LNCaP clone FGC (cell line): ENCODE results near the gene ABCC5.

Experiments used
- DNase-seq: peaks from one replicate; pipeline ENCODE4 v3.0.0-alpha.2; 2011; ENCODE audit warnings: low read depth
- H3K4me3 ChIP-seq: 2 replicates; pipeline ENCODE4 v1.5.1; 2011; ENCODE audit warnings: mild to moderate bottlenecking, low read depth, low read length, control low read depth
- TF ChIP-seq, protein P1 (sequence below): IDR thresholded peaks from 2 replicates; pipeline ENCODE4 v1.5.1; 2012; ENCODE audit warnings: mild to moderate bottlenecking; ENCODE audit not compliant: control insufficient read depth, insufficient read depth; ENCODE audit errors: extremely low read depth

ABCC5 gene

DNA sequence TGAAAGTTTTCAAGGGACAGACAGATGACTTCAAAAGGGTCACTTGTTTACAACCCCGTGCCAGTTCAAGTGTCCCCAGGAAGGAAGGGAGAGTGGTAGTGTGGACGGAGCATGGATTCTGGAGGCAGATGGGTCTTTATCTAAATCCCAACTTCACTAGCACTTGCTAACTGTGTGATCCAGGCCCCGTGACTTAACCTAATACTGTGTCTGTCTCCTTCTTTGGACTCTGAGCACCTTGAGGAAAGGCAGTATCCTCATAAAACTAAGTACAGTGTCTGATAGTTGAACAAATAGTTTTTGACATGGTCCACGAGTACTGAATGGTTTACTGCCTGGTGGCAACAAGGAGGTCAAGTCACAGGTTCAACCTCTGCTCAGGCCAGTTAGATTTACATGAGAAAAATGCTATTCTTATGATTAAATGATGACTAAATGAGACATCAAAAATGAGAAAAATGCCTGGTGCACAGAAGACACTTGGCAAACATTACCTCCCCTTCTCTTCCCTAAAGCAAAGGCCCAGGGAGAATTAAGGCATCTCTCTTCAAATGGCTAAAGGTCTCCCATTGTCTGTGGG is 48.9 kb downstream of the ABCC5 start:
- no peak overlapping the region for H3K4me3 ChIP-seq
- TF ChIP-seq, protein P1, sequence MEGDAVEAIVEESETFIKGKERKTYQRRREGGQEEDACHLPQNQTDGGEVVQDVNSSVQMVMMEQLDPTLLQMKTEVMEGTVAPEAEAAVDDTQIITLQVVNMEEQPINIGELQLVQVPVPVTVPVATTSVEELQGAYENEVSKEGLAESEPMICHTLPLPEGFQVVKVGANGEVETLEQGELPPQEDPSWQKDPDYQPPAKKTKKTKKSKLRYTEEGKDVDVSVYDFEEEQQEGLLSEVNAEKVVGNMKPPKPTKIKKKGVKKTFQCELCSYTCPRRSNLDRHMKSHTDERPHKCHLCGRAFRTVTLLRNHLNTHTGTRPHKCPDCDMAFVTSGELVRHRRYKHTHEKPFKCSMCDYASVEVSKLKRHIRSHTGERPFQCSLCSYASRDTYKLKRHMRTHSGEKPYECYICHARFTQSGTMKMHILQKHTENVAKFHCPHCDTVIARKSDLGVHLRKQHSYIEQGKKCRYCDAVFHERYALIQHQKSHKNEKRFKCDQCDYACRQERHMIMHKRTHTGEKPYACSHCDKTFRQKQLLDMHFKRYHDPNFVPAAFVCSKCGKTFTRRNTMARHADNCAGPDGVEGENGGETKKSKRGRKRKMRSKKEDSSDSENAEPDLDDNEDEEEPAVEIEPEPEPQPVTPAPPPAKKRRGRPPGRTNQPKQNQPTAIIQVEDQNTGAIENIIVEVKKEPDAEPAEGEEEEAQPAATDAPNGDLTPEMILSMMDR = no peak
- no peak for DNase-seq

DNA sequence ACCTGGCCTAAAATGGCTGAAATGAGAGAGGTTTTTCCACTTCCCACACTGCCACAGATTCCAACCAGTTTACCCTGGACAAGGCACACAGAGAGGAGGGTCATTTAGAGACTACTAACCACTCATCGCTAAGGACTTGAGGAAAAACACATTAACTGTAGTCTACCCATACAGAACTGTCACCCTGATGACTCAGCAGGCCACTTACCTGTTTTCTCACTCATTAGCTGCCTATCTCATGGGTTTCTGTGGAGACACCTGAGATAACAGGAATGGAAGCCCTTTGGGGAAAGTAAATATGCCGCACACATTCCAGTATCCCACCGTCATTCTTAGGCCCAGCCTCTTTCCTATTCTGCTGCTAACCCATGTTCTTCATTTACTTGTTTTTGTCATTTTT is 50.0 kb downstream of the ABCC5 start:
- H3K4me3 ChIP-seq = no peak overlapping the region
- TF ChIP-seq, protein P1 = no peak
- no peak for DNase-seq

DNA sequence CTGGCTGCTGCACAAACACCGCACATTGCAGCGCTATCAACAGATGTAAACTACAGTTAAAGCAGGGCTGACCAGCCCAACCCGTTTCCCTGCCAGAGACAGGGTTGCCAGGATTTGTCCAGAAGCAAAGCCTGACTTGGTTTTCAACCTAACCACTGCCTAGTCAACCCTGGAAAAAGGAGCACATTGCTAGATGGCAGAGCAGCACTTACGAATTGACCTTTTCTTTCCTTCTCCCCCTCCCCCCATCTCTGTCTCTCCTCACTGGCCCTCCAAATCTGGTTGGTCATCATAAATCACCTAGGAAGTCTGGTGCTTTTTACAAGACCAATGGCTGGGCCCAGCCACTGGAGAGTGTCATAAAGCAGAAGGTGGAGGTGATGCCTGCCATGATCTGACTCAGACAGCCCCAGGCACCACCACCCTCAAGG is 51.3 kb downstream of the ABCC5 start:
- TF ChIP-seq, protein P1 = no peak
- H3K4me3 ChIP-seq = no peak overlapping the region
- no peak for DNase-seq

DNA sequence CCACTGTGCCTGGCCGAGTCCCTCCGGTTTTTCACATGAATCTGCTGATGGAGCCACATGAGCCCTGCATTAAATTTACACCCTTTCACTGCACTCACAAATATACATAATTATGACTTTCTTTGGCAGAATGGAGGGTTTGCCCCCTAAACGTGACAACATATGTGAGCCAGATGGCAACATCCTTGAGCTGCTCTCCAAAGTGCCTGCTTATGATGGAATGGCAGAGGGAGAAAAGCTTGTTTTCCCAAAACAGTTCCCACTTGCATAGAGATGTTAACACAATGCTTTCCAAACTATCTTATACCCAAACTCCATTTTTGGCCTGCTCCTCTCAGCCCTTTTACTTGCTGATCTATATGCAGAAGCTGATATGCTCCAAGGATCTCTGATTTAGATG is 54.9 kb downstream of the ABCC5 start:
- no peak overlapping the region for H3K4me3 ChIP-seq
- DNase-seq = no peak
- TF ChIP-seq, protein P1 = no peak

DNA sequence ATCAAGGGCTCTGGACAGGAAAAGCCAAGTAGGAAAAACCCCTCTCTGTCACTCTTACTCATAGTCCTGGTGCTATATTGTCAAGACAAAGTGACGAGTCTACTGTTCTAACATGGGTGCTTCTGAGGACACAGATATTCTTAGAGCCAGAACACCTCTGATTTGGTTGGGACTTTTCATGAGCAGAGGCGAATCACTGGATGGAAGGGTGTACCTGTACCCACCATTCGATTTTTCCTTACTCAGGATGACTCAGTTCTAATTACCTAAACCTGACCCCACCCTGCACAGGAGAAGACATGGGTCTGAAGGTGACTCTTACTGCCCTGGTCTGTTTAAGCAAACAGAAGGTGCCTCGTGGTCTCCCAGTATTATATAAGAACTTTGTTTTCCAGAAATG is 58.5 kb downstream of the ABCC5 start:
- TF ChIP-seq, protein P1 = no peak
- no peak for DNase-seq
- H3K4me3 ChIP-seq = no peak overlapping the region

DNA sequence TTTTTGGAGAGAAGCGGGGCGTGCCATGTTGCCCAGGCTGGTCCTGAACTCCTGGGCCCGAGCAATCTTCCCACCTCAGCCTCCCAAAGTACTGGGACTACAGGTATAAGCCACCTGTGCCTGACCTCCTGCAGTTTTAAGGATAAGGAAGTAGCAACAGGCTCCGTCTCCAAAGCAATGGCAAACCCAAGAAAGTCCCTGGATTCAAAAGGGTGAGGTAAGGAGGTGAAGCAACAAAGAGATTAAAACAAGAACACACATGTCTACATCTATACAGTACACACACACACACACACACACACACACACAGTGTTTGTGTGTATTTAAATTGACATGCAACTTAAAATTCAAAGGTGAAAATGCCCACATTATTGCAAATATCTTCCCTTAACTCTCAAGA is 58.9 kb downstream of the ABCC5 start:
- TF ChIP-seq, protein P1 = no peak
- DNase-seq = no peak

DNA sequence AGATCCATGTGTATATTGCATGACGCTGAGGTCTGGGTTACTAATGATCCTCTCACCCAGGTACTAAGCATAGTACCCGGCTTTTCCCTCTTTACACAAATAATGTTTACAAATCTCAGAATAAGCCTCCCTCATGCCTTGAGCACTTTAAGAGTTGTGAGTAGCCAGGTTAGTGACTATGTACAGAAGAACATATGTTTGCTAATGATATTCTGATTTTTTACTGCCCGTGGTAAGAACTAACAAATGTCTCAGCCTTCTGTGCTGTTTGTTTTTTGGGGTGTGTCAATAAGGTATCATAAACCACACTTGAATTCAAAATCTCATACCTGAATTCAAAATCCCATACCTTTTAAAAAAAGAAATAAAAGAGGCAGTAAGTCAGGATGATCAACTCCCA is 59.5 kb downstream of the ABCC5 start:
- TF ChIP-seq, protein P1 = no peak
- no peak overlapping the region for H3K4me3 ChIP-seq
- DNase-seq = peak; percentile 76

More for the DNA sequence above, 58.9 kb downstream of the ABCC5 start:
- H3K4me3 ChIP-seq = no peak overlapping the region
